Heart right ventricle (tissue), 16 donors: Measurements from ENCODE around the gene C1orf87. TPM values are rescaled to one million over a fixed set of nuclear protein-coding genes. Genes with fewer than 3 reads are reported as not detected.

Experiments
- ATAC-seq, 8 donors: fragments of 200-7000 bp; cut with Tn5 transposase; one replicate each; pipeline ENCODE4 v1.9.1; 2020; ENCODE audit warnings: mild to moderate bottlenecking in 8 of 8, moderate library complexity in 8 of 8, moderate number of reproducible peaks in 1 of 8
- DNase-seq, 2 donors: peaks; one replicate each; pipeline ENCODE4 v3.0.0-alpha.2; 2020
- H3K27ac ChIP-seq, 10 donors: fragments of 200-600 bp; sonication (generic) in 2 of 10; one replicate each; pipeline versions ENCODE4 v1.5.0 to v1.8.0; 2020 to 2022; ENCODE audit warnings: mild to moderate bottlenecking in 3 of 10
- H3K27me3 ChIP-seq, 7 donors: fragments of 200-600 bp; one replicate each; pipeline ENCODE4 v1.8.0; 2021 to 2022; ENCODE audit warnings: mild to moderate bottlenecking in 2 of 7
- H3K36me3 ChIP-seq, 9 donors: fragments of 200-600 bp; sonication (generic) in 1 of 9; one replicate each; pipeline versions ENCODE4 v1.5.0 to v1.8.0; 2020 to 2022; ENCODE audit warnings: mild to moderate bottlenecking in 2 of 9
- H3K4me1 ChIP-seq, 9 donors: fragments of 200-600 bp; sonication (generic) in 1 of 9; one replicate each; pipeline versions ENCODE4 v1.5.0 to v1.8.0; 2020 to 2022; ENCODE audit warnings: mild to moderate bottlenecking in 4 of 9
- H3K4me3 ChIP-seq, 10 donors: fragments of 200-600 bp; sonication (generic) in 2 of 10; one replicate each; pipeline versions ENCODE4 v1.5.0 to v1.8.0; 2020 to 2022; ENCODE audit warnings: mild to moderate bottlenecking in 7 of 10, moderate library complexity in 2 of 10
- H3K9me3 ChIP-seq, 11 donors: fragments of 200-600 bp in 10 of 11; sonication (generic) in 2 of 11; one replicate each; pipeline versions ENCODE4 v1.5.0 to v1.8.0; 2013 to 2022; ENCODE audit warnings: mild to moderate bottlenecking in 2 of 11, control low read depth in 1 of 11, moderate library complexity in 1 of 11
- CTCF ChIP-seq, 9 donors: fragments of 200-600 bp; sonication (generic) in 2 of 9; IDR thresholded peaks; one replicate each; pipeline versions ENCODE4 v1.5.0 to v1.8.0; 2021 to 2022; ENCODE audit warnings: antibody characterized with exemption in 9 of 9, mild to moderate bottlenecking in 5 of 9, moderate library complexity in 1 of 9
- WGBS, 2 donors: extraction: QIAGEN DNeasy Blood & Tissue Kit; methylation state at CpG; one replicate each; pipeline ENCODE4 v1.1.7; 2013; ENCODE audit warnings: inconsistent platforms in 1 of 2; 5-methylcytosine and 5-hydroxymethylcytosine counted together
- intact Hi-C, 10 donors: fragments of 100-400 bp; cut with DNase I; formaldehyde crosslinking; loops; one replicate each; pipeline versions ENCODE4 v1.11.1 to v1.14.2; 2022
- polyA plus RNA-seq, 2 donors: library from polyadenylated mRNA; stranded (reverse); fragments of 200-250 nt; gene quantifications; one replicate each; pipeline ENCODE4 v1.2.3, GENCODE V29; 2013
- total RNA-seq, 10 donors: library from RNA; stranded (reverse); fragmentation: NEBNext Ultra II Directional in 3 of 10; extraction: Animal tissue kit (Norgen Biotek cat#: 25700) in 3 of 10; gene quantifications; one replicate each; pipeline versions ENCODE4 v1.2.1 to v1.2.4, GENCODE V29; 2021 to 2023
- donor health status: Arrhythmogenic right ventricular cardiomyopathy.
- donor health status: ischemic (EF 13 %, LVEDD 7.1; RV severe dilation, severe dysfunction).
- donor health status: healthy with polysubstance abuse.
- donor health status: DM: no; HTN: yes; CAD: no.
- donor health status: DM: no; HTN: no; CAD: no.
- donor health status: ischemic (EF 25% LVEDD 6.9; RV normal size, moderate dysfunction).
- donor health status: ischemic (EF 25% LVEDD 5.7; RV mildly dilated, moderate dysfunction).
- donor health status: healthy.
- donor health status: DM: yes; HTN: yes; CAD: no.
- donor health status: Ischemic cardiomyopathy.
- donor health status: ischemic (EF 35%, LVEDD 5.7; RV mildly dilated, moderate dysfunction).
- donor health status: nonischemic (EF 11% LVEDD 7.7; RV severe dilation, severe dysfunction).
- donor health status: DM: yes; HTN: yes; CAD: no.
- donor health status: PGD.
- donor health status: ischemic (EF 29% LVEDD 5.4; RV normal size, mild dysfunction).
- donor health status: nonischemic (EF 23%, LVEDD 6.1; RV moderate dilation, normal function).

C1orf87 gene
- total and polyA plus RNA-seq, 12 donors = not detected

- Histone ChIP-seq H3K36me3 (no peaks in the 10 kb centered on the region), H3K27ac (no peak overlapping the region), H3K4me3 (no peak overlapping the region), H3K4me1 (peaks cover 0 to 8% (median 0%) of the 10 kb centered on the region in 9 donors), H3K27me3 (peaks cover 0 to 7% (median 0%) of the 10 kb centered on the region in 7 donors), H3K9me3 (no peaks in the 10 kb centered on the region)
- WGBS, 2 donors = 87 to 98% methylated on average over 2 of the region's 2 CpGs
- no peak for TF ChIP-seq CTCF (IDR thresholded peaks at IDR 0.05)
- DNase-seq (no peak), ATAC-seq (no peak)
- intact Hi-C loops = loop anchor here in 9 of 10 donors (5.0 to 10.0 kb wide), 9 partner anchors 149 to 1876 kb away; no protein-coding TSS in a partner anchor
Observed at GRCh38 chr1:59978511-59978910, 95.1 kb downstream of the C1orf87 start.

GRCh38 chr1:59978026-59978425 lies 95.5 kb downstream of the C1orf87 start:
- Histone ChIP-seq H3K27me3 (peaks cover 0 to 7% (median 0%) of the 10 kb centered on the region in 7 donors), H3K4me1 (peaks cover 0 to 8% (median 0%) of the 10 kb centered on the region in 9 donors), H3K9me3 (no peaks in the 10 kb centered on the region), H3K27ac (no peak overlapping the region), H3K36me3 (no peaks in the 10 kb centered on the region), H3K4me3 (no peak overlapping the region)
- no peak for TF ChIP-seq CTCF (IDR thresholded peaks at IDR 0.05)
- no peak for DNase-seq
- no peak for ATAC-seq
- intact Hi-C loops = loop anchor here in 9 of 10 donors (5.0 to 10.0 kb wide), 9 partner anchors 149 to 1877 kb away; no protein-coding TSS in a partner anchor
- WGBS, 2 donors = 81 to 92% methylated on average over 1 of the region's 1 CpG

GRCh38 chr1:59977075-59977410 lies 96.5 kb downstream of the C1orf87 start:
- 79 to 80% methylated on average over 4 of the region's 4 CpGs for WGBS, 2 donors
- peak in 2 of 9 donors; percentile 3 to 21 for TF ChIP-seq CTCF (IDR thresholded peaks at IDR 0.05)
- Histone ChIP-seq H3K27ac (no peak overlapping the region), H3K27me3 (peaks cover 0 to 7% (median 0%) of the 10 kb centered on the region in 7 donors), H3K4me3 (peak overlapping the region in 1 of 10 donors; percentile 21), H3K9me3 (no peaks in the 10 kb centered on the region), H3K36me3 (no peaks in the 10 kb centered on the region), H3K4me1 (peaks cover 0 to 8% (median 0%) of the 10 kb centered on the region in 9 donors)
- DNase-seq = no peak
- intact Hi-C loops = loop anchor here in 9 of 10 donors (5.0 to 10.0 kb wide), 9 partner anchors 150 to 1878 kb away; no protein-coding TSS in a partner anchor
- no peak for ATAC-seq

- Histone ChIP-seq H3K27ac (no peak overlapping the region), H3K27me3 (peaks cover 0 to 7% (median 0%) of the 10 kb centered on the region in 7 donors), H3K9me3 (no peaks in the 10 kb centered on the region), H3K4me1 (peaks cover 0 to 10% (median 3%) of the 10 kb centered on the region in 9 donors), H3K36me3 (no peaks in the 10 kb centered on the region), H3K4me3 (peak overlapping the region in 3 of 10 donors; percentile 17 to 21 (median 20))
- peak in 7 of 8 donors; percentile 39 to 71 (median 49) for ATAC-seq
- intact Hi-C loops = loop anchor here in 9 of 10 donors (5.0 to 10.0 kb wide), 9 partner anchors 151 to 1878 kb away; no protein-coding TSS in a partner anchor
- 35 to 36% methylated on average over 19 of the region's 19 CpGs for WGBS, 2 donors
- TF ChIP-seq CTCF (IDR thresholded peaks at IDR 0.05) = peak; percentile 69 to 94 (median 88)
- peak; percentile 53 to 63 for DNase-seq
Observed at GRCh38 chr1:59976194-59977074, 97.1 kb downstream of the C1orf87 start.
